ENCODE results near the gene SERPINB10. TPM values are rescaled to one million over a fixed set of nuclear protein-coding genes. Genes with fewer than 3 reads are reported as not detected.

SERPINB10 gene
- not detected in 2 replicates for total RNA-seq

GRCh38 chr18:63907664-63908063 is at the start of gene SERPINB10:
SERPINB10 (plus strand) TSS chr18:63907958; CDS start chr18:63915511, 7,553 bp downstream.

GRCh38 chr18:63887424-63887823 is 20.3 kb upstream of the SERPINB10 start, which contains the start of gene SERPINB2:
SERPINB2 (plus strand) TSS chr18:63887705; CDS start chr18:63891445, 3,740 bp downstream.

GRCh38 chr18:63949068-63949737 is 41.4 kb downstream of the SERPINB10 start, which contains the start of gene HMSD:
HMSD (plus strand) TSS chr18:63949301; CDS start chr18:63953456, 4,155 bp downstream.

GRCh38 chr18:63969942-63970808 is 62.4 kb downstream of the SERPINB10 start, which contains the start of gene SERPINB8:
SERPINB8 (plus strand) TSS chr18:63970081; CDS start chr18:63978309, 8,228 bp downstream.

Other genes with a start within 250 kb of the SERPINB10 start
- gene SERPINB3, start 246.1 kb upstream of the SERPINB10 start, total RNA-seq: not detected in 2 replicates
- gene SERPINB11, start 205.0 kb upstream of the SERPINB10 start, total RNA-seq: not detected in 2 replicates
- gene SERPINB7, start 132.5 kb upstream of the SERPINB10 start, total RNA-seq: 2.2 TPM in 1 of 2 replicates, not detected in the other
- not detected in 2 replicates for gene SERPINB2, start 20.3 kb upstream of the SERPINB10 start, total RNA-seq
- gene HMSD, start 41.3 kb downstream of the SERPINB10 start, total RNA-seq: not detected in 2 replicates
- gene SERPINB8, start 62.1 kb downstream of the SERPINB10 start, total RNA-seq: 2.1 and 6.9 TPM in 2 replicates
- gene LINC00305, start 241.1 kb downstream of the SERPINB10 start, total RNA-seq: not detected in 2 replicates

Data from cardiac ventricle fibroblast (primary cell).